Tongue (tissue), 2 donors: ENCODE data around the gene TMEM203. TPM values are rescaled to one million over a fixed set of nuclear protein-coding genes. Genes with fewer than 3 reads are reported as not detected.

Experiments used
- DNase-seq: peaks from one replicate; pipeline ENCODE4 v3.0.0-alpha.2; 2015
- total RNA-seq: library from RNA; depleted of rRNA; stranded (reverse); fragments of >200 nt; gene quantifications from one replicate; pipeline ENCODE4 v1.2.3, GENCODE V29; 2014

TMEM203 gene
- total RNA-seq, 1 donor from 2014 or later: 38.3 TPM

DNA sequence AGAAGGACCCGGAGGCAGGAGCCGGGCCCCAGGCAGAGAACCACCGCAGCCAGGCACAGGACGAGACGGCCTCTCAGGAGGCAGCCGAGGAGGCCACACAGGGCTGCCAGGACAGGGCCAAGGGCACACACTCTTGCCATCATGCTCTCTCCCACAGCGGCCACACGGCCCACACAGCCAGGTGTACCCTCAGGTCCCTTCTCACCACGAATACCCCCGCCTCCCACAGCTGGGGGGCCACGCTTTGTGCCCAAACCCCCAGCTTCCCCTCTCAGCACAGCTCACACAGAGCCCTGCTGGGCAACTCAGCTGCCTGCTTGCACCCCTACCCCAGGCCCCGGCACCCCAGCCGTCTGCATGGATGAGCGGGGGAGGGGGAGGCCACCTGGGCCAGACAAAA lies 11.7 kb downstream of the TMEM203 start:
- DNase-seq: no peak

DNA sequence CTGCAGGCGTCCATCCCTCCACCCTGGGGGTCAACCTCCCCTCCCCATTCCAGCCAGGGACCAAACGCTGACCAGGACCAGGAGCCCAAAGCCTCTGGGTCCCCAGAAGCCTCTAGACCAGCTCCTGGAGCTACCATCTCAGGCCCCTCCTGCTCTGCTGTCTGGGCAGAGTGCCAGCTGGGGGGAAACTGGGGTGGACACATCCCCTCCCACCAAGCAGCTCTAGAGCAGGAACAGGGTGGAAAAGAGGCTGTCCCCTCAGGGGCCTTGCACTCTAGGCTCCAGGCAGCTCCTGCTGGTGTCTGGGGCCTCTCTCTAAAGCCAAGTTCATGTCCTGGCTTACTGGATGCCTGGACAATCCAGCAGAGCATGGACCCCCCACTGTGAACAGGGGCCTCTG lies 12.6 kb downstream of the TMEM203 start:
- no peak for DNase-seq

DNA sequence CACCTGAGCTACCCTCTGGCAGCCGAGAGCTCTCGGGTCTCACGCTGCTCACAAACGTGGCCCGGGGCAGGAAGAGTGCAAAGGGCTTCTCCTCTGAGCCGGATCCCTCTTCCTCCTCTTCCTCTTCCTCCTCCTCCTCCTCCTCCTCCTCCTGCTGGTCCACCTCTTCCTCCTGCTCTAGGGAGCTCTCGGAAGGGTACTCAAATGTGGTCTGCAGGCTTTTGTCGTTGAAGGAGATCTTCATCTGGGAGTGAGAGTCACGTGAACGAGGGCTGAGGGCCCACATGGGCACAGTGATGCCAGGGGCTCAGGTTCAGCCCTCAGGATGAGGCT lies 13.0 kb downstream of the TMEM203 start:
- DNase-seq: no peak

DNA sequence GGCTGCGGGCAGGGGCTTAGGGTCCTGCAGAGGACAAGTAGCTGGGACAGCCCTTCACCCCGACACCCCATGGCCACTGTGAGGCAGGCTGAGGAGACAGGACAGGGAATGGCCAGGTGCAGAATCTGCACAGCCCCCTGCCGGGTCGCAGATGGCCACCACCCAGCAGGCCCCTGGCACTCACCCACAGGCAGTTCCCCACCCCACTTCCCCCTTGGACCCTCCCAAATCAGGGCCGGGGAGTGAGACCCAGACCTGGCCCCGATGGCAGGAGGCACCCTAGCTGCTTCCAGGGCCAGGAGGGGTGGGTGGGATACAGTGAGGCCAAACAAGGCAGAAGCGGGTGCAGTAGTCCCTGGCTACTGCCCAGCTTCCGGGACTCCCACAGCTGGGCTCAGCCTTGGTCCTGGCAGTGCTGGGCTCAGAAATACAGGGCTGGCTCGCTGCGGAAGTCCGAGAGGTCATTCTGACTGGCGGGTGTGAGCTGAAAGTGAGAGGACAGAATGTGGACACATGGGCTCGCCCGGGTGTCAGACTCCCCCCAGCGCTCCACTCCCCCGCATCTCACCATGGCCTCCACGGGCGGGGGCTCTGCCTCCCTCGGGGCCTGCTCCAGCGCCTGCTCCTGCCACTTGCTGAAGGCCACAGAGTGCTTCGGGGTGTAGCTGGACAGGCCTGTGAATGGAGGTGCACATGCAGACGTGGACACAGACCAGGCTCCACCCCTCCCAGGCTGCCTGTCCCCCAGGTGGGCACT lies 13.6 kb downstream of the TMEM203 start:
- DNase-seq: no peak

DNA sequence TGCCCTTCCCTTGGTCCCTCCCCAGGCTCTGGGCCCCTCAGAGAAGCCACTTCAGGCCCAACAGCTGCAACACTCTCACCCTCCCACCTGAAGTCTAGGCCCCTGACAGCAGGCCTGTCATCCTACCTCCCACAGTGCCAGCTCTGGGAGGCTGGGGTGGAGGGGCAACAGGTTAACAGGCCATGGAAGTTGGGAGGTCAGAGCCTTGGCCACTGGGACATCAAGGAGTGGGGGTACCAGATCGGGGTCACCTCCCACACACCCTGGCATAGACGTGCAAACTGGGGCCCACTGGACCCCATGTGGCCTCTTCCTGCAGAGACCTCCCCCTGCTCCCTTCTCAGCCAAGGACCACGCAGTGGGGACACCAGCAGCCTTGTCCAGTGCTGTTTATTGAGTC lies 14.2 kb downstream of the TMEM203 start:
- no peak for DNase-seq

DNA sequence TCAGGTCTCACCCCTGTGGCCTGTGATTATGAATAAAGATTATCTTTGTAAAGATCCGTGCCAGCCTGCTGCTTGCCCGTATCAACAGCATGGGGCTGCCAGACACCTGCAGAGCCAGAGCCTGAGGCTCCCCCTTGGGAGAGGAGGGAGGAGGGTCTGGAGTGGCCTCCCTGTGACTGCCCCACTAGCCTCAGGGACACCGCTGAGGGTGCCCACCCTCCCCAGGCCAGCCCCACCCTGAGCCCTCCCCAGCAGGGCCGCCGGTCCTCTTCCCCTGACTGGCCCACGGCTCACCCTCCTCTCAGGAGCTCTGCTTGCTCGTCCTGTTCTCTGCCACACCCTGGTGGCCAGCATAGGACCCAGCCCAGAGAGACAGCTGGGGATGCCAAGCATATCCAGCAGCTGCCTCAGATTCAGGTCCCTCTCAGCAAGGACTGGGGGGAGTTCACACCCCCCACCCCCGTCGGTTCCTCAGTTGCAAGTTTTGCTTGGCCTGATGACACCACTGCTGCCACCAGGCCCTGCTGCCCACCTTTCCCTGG lies 15.1 kb downstream of the TMEM203 start:
- DNase-seq: no peak

DNA sequence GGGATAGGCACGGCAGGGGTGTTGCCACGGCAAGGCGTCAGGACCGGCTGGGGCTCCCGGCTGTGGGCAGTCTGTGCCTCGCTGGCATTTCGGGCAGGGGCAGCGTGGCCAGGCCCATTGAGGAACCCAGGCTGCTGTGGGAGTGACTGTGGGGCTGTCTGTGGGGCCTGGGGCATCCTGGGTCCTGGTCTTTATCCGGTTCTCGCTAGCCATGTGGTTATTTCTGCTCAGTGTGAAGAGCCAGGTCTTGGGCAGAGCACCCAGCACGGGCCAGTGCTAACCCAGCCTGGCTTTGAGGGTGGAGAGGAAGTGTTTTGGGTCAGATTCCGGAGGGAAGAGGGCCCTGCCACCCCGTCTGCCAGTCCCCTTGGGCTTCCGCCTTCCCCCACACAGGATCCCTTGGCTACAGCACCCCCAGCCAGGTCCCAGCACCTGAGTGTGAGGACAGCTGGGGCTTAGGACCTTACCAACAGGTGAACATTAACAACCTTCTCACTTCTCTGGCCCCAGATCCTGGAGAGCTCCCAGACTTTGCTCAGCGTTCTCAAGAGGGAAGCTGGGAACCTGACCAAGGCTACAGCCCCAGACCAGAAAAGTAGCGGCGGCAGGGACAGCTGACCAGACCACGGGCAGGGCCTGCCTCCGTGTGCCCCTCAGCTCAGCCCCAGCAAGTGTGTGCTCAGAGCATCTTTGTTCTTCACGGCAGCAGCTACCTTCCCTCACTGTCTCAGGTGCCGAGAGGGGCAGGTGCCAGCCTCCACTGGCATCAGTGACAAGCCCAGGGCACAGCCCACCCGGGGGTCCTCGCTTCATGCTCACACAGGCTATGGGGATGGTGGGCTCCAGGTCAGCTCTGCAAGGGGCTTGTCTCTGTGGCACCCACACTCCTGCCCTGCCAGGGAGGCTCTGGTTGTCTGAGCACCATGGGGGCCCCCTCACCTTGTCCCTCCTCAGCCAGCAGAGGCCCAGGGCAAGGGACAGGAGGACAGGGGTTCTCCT lies 15.9 kb downstream of the TMEM203 start:
- no peak for DNase-seq

DNA sequence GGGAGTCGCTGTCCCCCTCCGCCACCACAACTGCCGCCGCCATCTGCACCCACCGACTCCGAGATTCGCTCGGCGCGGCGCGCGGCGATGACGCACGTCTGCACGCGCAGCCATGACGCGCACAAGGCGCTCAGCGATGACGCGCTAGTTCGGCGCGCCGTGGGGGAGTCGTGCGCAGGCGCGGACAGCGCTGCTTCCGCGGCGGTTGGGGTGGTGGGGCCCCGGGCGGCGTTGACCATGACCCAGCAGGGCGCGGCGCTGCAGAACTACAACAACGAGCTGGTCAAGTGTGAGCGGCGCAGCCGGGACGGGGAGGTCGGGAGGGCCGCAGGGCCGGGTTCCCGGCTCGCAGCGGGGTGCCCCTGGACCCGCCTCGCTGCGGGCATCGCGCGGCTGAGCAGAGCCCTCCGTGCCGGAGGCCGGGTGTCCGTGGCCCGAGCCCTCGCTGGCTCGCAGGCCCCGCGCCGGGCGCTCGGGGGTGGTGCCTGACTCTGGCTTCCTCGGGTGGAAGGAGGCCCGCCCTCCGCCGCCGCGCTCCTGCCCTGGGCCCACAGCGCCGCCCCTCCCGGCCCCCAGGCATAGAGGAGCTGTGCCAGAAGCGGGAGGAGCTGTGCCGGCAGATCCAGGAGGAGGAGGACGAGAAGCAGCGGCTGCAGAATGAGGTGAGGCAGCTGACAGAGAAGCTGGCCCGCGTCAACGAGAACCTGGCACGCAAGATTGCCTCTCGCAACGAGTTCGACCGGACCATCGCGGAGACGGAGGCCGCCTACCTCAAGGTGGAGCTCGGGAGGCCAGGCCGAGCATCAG lies 16.8 kb downstream of the TMEM203 start, which contains the start of the genes ANAPC2 and SSNA1:
Gene ANAPC2, minus strand, starts transcription at position 71 of the 807 bp plus-strand sequence. Its CDS starts 28 bp downstream, at position 43.
Gene SSNA1, plus strand, starts transcription at position 187 of the 807 bp plus-strand sequence. Its CDS starts 51 bp downstream, at position 238.
- peak; percentile 97 for DNase-seq

DNA sequence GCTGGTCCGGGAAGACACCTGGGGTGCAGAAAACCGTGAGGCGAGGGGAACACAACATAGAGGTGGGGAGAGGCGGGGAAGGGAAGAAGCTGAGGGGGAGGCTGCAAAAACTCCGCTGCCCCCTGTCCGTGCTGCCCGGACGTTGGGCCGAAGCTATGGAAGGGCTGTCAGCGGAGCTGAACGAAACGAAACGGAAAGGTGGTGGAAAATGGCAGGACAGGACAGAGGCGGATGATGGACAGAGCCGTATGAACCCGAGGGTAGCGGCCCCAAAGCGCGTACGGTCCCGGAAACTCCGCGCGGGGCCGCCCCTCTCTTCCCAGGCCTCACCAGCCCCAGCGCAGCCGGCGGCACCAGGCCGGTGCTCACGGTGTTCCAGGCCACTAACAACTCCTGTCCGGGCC lies 17.4 kb downstream of the TMEM203 start:
- DNase-seq: no peak

DNA sequence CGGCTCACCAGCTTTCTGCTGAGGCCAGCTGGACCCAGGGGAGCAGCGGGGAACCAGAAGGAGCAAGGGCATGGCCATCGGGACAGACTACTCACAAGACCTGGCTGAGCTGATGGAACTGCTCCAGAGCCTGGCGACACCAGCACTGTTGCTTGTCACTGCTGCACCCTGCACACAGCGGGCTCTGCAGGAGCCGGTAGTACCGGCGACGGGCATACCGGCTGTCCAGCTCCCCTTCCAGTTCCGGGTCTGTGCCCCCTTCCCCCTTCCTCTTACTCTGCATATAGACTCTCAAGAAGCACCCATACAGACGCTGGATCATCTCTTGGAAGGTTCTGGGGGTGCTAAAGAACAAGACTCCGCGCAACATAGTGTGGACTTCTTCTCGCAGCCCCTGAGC lies 18.1 kb downstream of the TMEM203 start:
- no peak for DNase-seq

DNA sequence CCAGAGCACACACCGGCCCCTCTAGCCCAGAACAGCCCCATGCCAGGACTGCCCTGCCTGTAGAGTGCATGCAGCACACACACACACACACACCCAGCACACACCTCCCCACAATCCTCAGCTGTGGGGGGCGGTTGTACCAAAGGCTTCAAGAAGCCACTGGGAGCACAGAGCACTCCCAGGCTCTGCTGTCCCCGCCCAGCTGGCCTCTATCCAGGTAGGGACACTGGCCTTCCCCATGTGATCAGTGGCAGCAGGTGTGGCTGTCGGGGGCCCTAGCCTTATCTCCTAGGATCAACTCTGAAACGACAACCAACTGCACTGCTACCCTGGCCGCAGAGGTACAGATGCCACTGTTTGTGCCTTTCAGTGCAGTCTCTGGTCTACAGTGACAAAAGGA lies 19.1 kb downstream of the TMEM203 start:
- no peak for DNase-seq

DNA sequence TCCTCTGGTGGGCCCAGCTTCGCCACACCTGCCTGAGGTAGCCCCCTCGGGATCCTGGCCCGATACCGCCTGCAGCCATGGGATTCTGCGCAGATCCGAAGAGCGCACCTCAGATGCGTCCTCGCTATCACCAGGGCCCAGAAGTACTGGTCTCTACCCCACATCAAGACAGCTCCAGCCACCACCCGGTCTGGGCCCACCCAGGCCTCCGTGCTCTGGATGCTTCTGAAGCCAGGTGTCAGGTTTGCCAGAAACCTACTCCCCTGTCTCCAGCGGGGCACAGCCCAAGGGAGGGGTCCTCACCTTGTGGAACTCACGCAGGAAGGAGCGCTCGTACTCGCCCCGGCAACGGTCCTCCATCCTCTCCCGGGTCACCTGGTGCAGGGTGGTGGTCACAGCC lies 19.5 kb downstream of the TMEM203 start:
- no peak for DNase-seq

DNA sequence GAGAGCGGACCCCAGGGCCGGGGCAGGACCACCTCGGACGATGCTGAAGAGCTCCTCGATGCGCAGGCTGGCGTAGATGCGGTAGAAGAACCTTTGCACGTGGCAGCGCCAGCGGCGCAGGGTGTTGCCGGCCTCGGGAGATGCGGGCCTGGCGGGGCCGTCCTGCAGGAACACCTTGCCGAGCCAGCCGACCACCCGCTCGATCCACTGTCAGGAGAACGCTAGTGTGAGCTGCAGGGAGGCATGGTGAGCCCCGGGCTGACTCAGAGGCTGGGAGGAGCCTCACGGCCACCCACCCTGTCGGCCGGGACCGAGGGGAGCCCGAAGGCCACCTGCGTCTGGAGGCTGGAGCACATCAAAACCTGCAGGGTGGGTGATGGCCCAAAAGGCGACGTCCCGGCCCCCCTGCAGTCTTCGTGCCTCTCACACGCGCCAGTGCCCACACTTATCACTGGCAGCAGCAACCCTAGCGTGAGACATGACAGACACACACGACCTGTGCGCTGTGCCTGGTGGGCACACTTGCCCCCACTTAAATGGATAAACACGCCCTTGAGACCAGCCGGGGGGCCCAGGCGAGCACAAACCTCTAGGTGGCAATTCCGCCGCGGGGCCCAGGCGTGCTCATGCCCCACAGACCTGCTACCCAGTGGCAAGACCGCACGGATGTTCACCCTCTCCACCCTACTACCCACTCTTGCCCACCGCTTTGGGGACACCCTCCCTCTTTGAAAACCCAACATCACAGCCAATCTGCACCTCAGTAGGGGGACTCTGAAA lies 20.4 kb downstream of the TMEM203 start:
- DNase-seq: no peak

DNA sequence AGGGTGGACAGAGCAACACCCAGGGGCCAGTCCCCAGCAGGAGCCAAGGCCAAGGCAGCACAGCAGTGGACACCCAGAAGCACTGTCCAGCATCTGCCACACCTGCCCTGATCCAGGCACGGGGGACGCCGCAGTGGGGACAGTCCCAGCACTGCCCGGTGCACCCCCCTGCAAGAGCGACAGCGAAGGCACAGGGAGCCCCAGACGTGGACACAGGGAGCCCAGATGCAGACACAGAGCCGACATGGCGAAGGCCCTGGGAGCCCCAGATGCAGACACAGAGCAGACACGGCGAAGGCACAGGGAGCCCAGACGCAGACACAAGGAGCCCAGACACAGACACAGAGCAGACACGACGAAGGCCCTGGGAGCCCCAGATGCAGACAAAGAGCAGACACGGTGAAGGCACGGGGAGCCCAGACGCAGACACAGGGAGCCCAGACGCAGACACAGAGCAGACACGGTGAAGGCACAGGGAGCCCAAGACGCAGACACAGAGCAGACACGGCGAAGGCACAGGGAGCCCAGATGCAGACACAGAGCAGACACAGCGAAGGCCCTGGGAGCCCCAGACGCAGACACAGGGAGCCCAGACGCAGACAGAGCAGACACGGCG lies 21.4 kb downstream of the TMEM203 start:
- DNase-seq: no peak

DNA sequence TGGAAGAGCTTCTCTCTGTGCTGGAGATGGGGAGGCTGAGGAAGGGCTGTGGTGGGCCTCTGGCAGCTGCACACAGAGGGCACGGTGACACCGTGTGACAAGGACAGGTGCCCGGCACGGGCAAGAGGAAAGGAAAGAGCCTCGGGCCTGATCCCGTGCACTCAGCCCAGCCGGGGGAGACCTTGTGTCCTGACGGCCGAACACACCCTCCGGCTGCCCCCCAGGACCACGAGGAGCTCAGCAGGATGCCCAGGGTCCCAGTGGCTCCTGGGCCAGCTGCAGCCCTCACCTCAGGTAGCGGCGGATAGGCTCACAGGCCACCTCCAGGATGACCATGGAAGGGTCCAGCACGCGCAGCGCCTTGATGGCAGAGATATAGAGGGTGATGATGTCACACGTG lies 22.6 kb downstream of the TMEM203 start:
- DNase-seq: no peak

DNA sequence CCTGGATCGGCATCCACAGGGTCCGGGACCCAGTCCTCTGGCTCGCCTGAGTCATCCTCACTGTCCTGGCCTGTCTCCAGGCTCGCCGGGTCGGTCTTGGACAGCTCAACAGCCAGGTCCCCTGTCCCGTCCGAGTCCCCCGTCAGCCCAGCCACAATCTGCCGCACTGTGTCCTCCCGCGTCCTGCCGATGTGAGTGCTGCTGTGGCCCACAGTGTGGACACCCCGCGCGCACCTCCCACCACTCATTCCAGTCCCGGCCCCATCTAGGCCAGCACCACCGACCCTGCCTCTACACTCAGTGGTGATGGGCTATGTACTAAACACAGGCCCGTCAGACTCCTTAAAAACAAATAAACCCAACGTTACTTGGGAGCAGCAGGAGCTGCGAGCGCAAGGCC lies 23.8 kb downstream of the TMEM203 start:
- no peak for DNase-seq

DNA sequence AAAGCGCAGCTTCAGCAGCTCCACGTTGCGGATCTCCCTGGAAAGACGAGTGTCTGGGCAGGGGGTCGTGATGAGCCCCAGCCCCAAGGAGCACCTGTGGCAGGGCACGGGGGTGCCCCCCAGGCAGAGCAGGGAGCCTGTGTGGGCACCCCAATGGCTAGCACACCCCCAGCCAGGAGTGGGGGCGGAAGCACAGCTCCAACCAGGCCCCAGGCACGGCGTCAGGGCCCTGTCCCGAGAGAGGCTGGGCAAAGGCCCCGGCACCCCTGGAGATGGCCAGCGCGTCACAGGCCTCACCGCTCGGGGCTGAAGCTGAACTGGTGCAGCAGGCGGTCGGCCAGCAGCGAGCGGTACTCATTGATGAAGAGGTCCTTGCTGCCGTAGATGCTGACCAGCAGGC lies 25.0 kb downstream of the TMEM203 start:
- no peak for DNase-seq

DNA sequence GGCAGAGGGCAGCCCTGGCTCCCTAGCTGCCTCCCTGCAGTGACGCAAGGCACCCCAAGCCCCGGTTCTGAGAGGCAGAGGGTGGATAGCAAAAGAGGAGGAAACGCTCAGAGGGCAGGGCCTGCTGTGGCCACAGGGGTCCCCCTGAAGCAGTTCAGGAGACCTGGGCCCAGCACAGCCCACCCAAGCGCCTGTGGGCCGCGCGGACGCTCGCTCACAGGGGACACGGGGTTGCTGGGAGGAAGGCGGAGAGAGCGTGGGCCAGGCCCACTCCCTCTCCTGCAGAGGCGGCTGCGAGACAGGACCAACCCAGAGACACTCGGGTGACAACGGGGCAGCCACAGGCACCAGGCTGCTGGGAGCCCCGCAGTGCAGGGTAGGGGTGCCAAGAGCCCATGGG lies 25.7 kb downstream of the TMEM203 start:
- no peak for DNase-seq

DNA sequence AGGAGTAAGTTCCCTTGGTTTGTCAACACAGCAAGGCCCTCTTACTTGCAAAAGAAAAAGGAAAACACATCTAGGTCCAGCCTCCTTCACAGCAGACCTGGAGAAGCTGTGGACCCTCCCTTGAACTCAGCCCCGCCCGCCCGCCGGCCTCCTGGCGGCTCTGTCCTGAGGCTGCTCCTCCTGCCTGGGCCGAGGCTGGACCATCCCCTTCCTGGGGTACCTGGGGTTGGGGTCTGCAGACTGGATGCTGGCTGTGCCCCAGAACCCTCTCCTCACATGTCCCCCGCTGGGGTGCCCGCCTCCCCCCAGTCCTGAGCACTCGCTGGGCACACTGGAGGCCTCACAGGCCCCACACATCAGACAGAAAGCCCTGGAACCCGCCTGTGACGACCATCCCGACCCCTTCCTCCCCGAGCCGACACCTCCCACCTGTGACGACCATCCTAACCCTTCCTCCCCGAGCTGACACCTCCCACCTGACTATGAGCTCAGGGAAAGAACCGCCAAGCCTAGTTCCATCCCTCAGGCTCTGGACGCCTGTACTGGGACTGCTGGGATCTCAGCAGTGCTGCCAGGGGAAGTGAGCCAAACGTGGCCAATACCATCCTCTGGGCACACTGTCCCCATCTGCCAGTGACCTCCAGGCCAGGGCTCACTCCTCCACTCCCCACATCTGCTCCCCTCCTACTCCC lies 26.4 kb downstream of the TMEM203 start:
- DNase-seq: no peak
